H1 (cell line): ENCODE data around the gene KCNK7. TPM values are rescaled to one million over a fixed set of nuclear protein-coding genes. Genes with fewer than 3 reads are reported as not detected.

ENCODE experiments used
- ATF2 ChIP-seq: IDR thresholded peaks from 2 replicates; pipeline ENCODE4 v1.6.1; 2012; ENCODE audit warnings: low read length, inconsistent platforms
- CTCF ChIP-seq, 3 experiments: IDR thresholded peaks; 1 replicate in 2 of 3; 2 replicates in 1 of 3; pipeline versions ENCODE4 v1.5.1 to v1.6.1; 2011; ENCODE audit warnings: low read length in 3 of 3, mild to moderate bottlenecking in 3 of 3, inconsistent platforms in 2 of 3, low read depth in 1 of 3, moderate library complexity in 1 of 3; ENCODE audit not compliant: insufficient read depth in 1 of 3; ENCODE audit errors: control extremely low read depth in 1 of 3
- NANOG ChIP-seq: IDR thresholded peaks from 2 replicates; pipeline ENCODE4 v1.6.1; 2011; ENCODE audit warnings: low read length, low read depth, mild to moderate bottlenecking, inconsistent platforms; ENCODE audit not compliant: insufficient read depth, poor library complexity, severe bottlenecking
- PHF8 ChIP-seq: fragments of 200-600 bp; sonication (generic); conservative IDR thresholded peaks from 2 replicates; pipeline ENCODE4 v1.7.1; 2012; ENCODE audit warnings: low read depth, mild to moderate bottlenecking, inconsistent platforms, low read length, moderate library complexity
- SIRT6 ChIP-seq: IDR thresholded peaks from one replicate; pipeline ENCODE4 v1.7.1; 2012; ENCODE audit warnings: low read length, inconsistent platforms
- ZNF274 ChIP-seq: IDR thresholded peaks from 2 replicates; pipeline ENCODE4 v1.7.0; 2012; ENCODE audit warnings: low read length, borderline replicate concordance; ENCODE audit errors: extremely low read depth
- polyA plus RNA-seq, 7 experiments: library from polyadenylated mRNA; depleted of rRNA in 3 of 7; stranded (reverse) in 5 of 7; unstranded in 2 of 7; fragments of >200 nt in 5 of 7; fragments of 200-250 nt in 2 of 7; gene quantifications; 1 replicate in 5 of 7; 2 replicates in 1 of 7; 4 replicates in 1 of 7; pipeline versions ENCODE4 v1.2.1 to v1.2.3, GENCODE V29; 2011 to 2013; ENCODE audit warnings: missing spikeins in 2 of 7, mixed read lengths in 2 of 7
- total RNA-seq: library from RNA; stranded (reverse); fragmentation: NEBNext Ultra II Directional; extraction: Animal tissue kit (Norgen Biotek cat#: 25700); gene quantifications from 2 replicates; pipeline ENCODE4 v1.2.1, GENCODE V29; 2021

KCNK7 gene
- total and polyA plus RNA-seq, 2 of the 8 experiments (the other 6 are each of a cell fraction or from before 2014, with no cell fraction given): 0.74 to 1.0 TPM

- TF ChIP-seq NANOG (no peak), ATF2 (no peak), PHF8 (no peak), CTCF (IDR thresholded peaks at IDR 0.05; ENCODE audit: control extremely low read depth in 1 of 3, insufficient read depth in 1 of 3, low read depth in 1 of 3, low read length in 3 of 3) (no peak), ZNF274 (no peak), SIRT6 (no peak)
These were observed 40.8 kb upstream of the KCNK7 start (continued) for GRCh38 chr11:65636108-65637031.
